Erythroblast (primary cell): ENCODE data around the gene LMTK3.
"Not testable (repeated sequence)": the region's sequence is repeated elsewhere in the genome, so short reads cannot be mapped to it uniquely, and the experiment has no call there.

Experiments
- DNase-seq, 2 experiments: peaks; one replicate each; lab custom pipeline; 2025; lab: John Stamatoyannopoulos, UW
- GATA1 ChIP-seq: IDR thresholded peaks from 2 replicates; pipeline ENCODE4 v1.6.1; 2011; ENCODE audit warnings: low read depth, mild to moderate bottlenecking, control low read depth, low read length, moderate library complexity
- POLR2A ChIP-seq: IDR thresholded peaks from 2 replicates; pipeline ENCODE4 v1.6.1; 2011; ENCODE audit warnings: mild to moderate bottlenecking, low read length

LMTK3 gene

GRCh38 chr19:48548253-48548911 lies 36.7 kb upstream of the LMTK3 start:
- no peak for DNase-seq
- TF ChIP-seq POLR2A (no peak), GATA1 (no peak)

- DNase-seq, result no peak
- no peak for TF ChIP-seq POLR2A
- no peak for TF ChIP-seq GATA1
Measured at GRCh38 chr19:48547722-48548121, 36.1 kb upstream of the LMTK3 start.

- TF ChIP-seq POLR2A, result no peak
- TF ChIP-seq GATA1, result no peak
- DNase-seq, result peak in 1 of 2 experiments; percentile 56
Measured at GRCh38 chr19:48544856-48545750, 33.5 kb upstream of the LMTK3 start.

DNA sequence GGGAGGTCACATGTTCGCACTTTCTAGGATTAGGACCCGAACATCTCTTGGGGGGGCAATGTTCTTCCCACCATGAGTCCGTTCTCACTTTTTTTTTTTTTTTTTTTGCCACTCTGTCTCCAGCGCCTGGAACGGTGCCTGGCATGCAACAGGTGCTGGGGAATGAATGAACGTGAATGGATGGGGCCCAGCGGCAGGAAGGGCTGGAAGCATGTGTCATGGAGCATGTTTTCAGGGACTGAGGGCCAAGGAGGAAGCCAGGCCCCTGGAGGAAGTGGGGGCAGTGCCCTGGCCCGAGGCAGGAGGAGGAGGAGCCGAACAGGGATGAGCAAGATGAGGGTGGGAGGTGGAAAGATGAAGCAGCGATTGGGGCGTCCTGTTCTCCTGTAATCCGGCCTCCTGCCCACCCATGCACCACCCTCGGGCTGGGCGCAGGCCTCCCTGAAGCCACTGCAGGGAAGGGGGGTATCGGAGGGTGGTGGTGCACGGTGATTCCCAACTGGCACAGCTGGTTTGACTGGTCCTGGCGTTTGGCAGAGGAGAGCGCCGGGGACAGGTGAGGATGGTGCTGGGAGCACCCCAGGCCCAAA lies 31.6 kb upstream of the LMTK3 start:
- no peak for TF ChIP-seq POLR2A
- no peak for TF ChIP-seq GATA1
- DNase-seq, result no peak

GRCh38 chr19:48541813-48542212 lies 30.2 kb upstream of the LMTK3 start:
- no peak for DNase-seq
- TF ChIP-seq GATA1, result no peak
- TF ChIP-seq POLR2A, result no peak

DNA sequence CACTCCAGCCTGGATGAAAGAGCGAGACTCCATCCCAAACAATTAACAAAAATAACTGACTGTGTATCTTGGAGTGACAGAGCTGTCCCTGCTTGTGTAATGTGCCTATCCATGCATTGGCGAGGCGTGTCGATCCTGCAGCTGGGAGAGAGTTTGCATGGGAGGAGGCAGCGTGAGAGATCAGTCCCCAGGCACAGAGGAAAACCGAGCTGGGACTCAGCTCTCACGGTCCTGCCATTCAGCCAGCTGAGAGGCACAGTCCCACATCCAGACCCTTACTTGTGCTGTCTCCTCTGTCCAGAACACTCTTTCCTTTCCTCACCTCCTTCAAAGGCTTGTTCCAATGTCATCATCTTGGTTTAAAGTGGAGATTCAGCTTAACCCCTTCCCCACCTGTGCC lies 28.5 kb upstream of the LMTK3 start:
- TF ChIP-seq GATA1 (no peak), POLR2A (no peak)

DNA sequence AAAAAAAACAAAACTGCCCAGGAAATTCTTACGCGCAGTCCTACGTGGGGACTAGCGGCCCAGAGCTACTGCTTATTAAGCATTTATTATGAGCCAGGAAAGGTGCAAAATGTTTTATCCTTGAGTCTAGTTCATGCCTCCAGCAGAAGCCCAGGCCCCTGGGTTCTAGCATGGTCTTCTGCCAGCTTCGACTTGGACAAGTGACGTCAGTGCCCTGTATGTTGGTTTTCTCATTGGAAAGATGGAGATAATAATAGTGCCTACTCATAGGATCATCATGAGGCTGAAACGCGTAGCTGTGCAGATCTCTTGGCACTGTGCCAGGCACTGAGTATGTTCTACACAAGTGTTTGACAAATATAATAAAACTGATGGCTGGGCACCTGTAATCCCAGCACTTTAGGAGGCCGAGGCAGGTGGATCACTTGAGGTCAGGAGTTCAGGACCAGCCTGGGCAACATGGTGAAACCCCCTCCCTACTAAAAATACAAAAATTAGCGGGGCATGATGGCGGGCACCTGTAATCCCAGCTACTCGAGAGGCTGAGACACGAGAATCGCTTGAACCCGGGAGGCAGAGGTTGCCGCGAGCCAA lies 28.0 kb upstream of the LMTK3 start:
- DNase-seq, result peak in 1 of 2 experiments; percentile 76
- no peak for TF ChIP-seq POLR2A
- TF ChIP-seq GATA1, result no peak

More for the DNA sequence above, 28.5 kb upstream of the LMTK3 start:
- no peak for DNase-seq

DNA sequence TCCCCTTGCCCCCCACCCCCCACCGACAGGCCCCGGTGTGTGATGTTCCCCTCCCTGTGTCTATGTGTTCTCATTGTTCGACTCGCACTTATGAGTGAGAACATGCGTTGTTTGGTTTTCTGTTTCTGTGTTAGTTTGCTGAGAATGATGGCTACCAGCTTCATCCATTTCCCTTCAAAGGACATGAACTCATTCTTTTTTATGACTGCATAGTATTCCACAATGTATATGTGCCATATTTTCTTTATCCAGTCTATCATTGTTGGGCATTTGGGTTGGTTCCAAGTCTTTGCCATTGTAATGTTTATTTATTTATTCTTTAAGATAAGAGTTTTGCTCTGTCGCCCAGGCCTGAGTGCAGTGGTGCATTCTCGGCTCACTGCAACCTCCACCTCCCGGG lies 26.4 kb upstream of the LMTK3 start:
- DNase-seq, result not testable (repeated sequence)

GRCh38 chr19:48537541-48537940 lies 25.9 kb upstream of the LMTK3 start:
- no peak for DNase-seq
- TF ChIP-seq POLR2A (no peak), GATA1 (no peak)

DNA sequence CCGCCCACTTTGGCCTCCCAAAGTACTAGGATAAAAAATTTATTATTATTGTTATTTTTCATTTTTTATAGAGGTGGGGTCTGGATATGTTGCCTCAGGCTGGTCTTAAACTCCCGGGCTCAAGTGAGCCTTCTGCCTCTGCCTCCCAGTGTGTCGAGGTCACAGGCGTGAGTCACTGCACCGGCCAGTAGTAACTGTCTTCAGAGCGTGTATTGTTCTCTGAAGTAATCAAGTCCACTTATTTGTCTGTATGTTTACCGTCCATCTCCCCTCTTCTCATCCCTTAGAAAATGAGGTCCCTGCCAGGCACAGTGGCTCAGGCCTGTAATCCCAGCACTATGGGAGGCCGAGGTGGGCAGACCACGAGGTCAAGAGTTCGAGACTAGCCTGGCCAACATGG lies 22.1 kb upstream of the LMTK3 start:
- TF ChIP-seq POLR2A (no peak), GATA1 (no peak)
- no peak for DNase-seq

DNA sequence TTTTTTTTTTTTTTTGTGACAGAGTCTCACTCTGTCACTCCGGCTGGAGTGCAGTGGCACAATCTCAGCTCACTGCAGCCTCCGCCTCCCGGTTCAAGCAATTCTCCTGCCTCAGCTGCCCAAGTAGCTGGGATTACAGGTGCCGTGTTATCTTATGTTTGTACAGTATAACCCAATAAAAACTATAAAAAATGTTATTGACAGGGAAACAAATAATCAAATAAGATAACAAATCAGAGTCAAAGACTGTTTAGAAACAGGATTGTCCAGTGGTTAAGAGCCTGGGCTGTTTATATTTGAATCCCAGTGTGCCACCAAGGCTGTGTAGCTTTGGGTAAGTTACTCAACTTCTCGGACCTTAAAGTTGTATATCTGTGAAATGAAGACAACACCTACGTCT lies 19.1 kb upstream of the LMTK3 start:
- TF ChIP-seq POLR2A (no peak), GATA1 (no peak)
- no peak for DNase-seq

DNA sequence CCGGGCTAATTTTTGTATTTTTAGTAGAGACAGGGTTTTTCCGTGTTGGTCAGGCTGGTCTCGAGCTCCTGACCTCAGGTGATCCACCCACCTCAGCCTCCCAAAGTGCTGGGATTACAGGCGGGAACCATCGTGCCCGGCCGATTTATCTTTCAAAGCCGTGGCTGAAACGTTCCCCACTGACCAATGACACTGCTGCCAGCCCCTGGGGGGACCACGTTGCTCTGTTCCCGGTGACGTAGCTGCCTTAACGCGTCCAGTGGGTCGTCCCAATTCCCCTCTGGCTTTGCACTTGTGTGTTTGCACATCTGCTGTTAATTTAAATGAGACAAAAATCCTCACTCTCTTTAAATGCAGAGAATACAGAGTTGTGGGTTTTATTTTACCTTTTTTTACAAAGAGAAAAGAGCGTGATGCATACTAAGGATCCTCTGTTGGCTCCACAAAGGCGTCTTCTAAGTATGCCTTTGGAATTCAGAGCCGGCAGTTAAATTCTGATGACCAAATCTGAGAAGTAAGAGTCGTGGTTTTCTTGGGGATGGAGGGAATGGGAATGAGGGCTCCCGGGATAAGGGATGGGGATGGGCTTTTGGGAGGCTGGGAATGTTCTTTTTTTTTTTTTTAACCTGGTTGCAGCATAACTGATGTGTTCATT lies 18.6 kb upstream of the LMTK3 start:
- DNase-seq, result no peak
- TF ChIP-seq GATA1 (no peak), POLR2A (no peak)

DNA sequence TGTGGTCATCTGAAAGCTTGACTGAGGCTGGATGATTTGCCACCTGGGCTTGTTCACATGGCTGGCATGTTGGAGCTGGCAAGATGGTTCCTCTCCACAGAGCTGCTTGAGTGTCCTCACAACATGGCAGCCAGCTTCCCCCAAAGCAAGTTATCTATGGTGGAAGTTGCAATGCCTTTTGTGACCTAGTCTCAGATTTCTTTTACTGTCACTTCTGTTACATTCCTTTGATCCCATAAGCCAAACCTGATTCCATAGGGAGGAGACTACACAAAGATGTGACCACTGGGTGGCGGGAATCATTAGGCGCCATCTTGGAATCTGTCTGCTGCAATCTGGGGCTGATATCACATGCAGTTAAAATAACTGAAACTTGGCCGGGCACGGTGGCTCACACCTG lies 17.5 kb upstream of the LMTK3 start:
- no peak for TF ChIP-seq GATA1
- TF ChIP-seq POLR2A, result no peak
- DNase-seq, result no peak
